Left ventricle myocardium inferior (tissue), 1 donor: ENCODE results near the gene SPECC1. TPM values are rescaled to one million over a fixed set of nuclear protein-coding genes. Genes with fewer than 3 reads are reported as not detected.
"Not testable (repeated sequence)": the region's sequence is repeated elsewhere in the genome, so short reads cannot be mapped to it uniquely, and the experiment has no call there.

Experiments
- DNase-seq: peaks from one replicate; pipeline ENCODE4 v3.0.0-alpha.2; 2020
- H3K27ac ChIP-seq: fragments of 200-600 bp; replicated peaks from 2 replicates; pipeline ENCODE4 v1.8.0; 2021
- H3K27me3 ChIP-seq: fragments of 200-600 bp; 2 replicates; pipeline ENCODE4 v1.8.0; 2021; ENCODE audit warnings: low read depth
- H3K36me3 ChIP-seq: fragments of 200-600 bp; 2 replicates; pipeline ENCODE4 v1.8.0; 2021
- H3K4me1 ChIP-seq: fragments of 200-600 bp; 2 replicates; pipeline ENCODE4 v1.8.0; 2021
- H3K4me3 ChIP-seq: fragments of 200-600 bp; 2 replicates; pipeline ENCODE4 v1.8.0; 2021; ENCODE audit warnings: mild to moderate bottlenecking, moderate library complexity
- H3K9me3 ChIP-seq: fragments of 200-600 bp; replicated peaks from 2 replicates; pipeline ENCODE4 v1.8.0; 2021
- CTCF ChIP-seq: fragments of 200-600 bp; IDR thresholded peaks from 2 replicates; pipeline ENCODE4 v1.8.0; 2021; ENCODE audit warnings: antibody characterized with exemption, mild to moderate bottlenecking, borderline replicate concordance
- intact Hi-C: fragments of 100-400 bp; cut with micrococcal nuclease; formaldehyde crosslinking; loops from one replicate; pipeline ENCODE4 v1.11.0; 2022
- long read RNA-seq: library from polyadenylated mRNA; unstranded; transcript quantifications from one replicate; pipeline ENCODE4 v2.0.0, GENCODE V29; 2021
- total RNA-seq: library from RNA; stranded (reverse); fragmentation: NEBNext Ultra II Directional; extraction: Animal tissue kit (Norgen Biotek cat#: 25700); gene quantifications from one replicate; pipeline ENCODE4 v1.2.1, GENCODE V29; 2021
- donor health status: DM: no; HTN: yes; CAD: no; lungs with severe emphysema.

The SPECC1 gene
- total RNA-seq = 10.6 TPM
- long read RNA-seq, partial matches to known transcripts = 0 of 2 reads
- long read RNA-seq, other reads (novel, unspliced or antisense) = 2 of 2 reads

GRCh38 chr17:20009302-20010098, at the start of gene SPECC1:
SPECC1 (plus strand) TSS chr17:20009359; CDS start chr17:20096652, 87,293 bp downstream.
- Histone ChIP-seq H3K4me1 (peaks cover 18% of the 10 kb centered on the region), H3K27me3 (peaks cover 79% of the 10 kb centered on the region), H3K36me3 (no peaks in the 10 kb centered on the region), H3K4me3 (peak within 1 kb of the TSS; percentile 87), H3K9me3 (no peaks in the 10 kb centered on the region), H3K27ac (peak within 1 kb of the TSS; percentile 87)
- intact Hi-C loops = no loop called here
- TF ChIP-seq CTCF = peak; percentile 99
- peak; percentile 84 for DNase-seq

- Histone ChIP-seq H3K4me1 (peaks cover 11% of the 10 kb centered on the region), H3K36me3 (peaks cover 63% of the 10 kb centered on the region)
- H3K4me3 ChIP-seq, H3K9me3 ChIP-seq, H3K27ac ChIP-seq, intact Hi-C loops, H3K27me3 ChIP-seq, DNase-seq: not testable (repeated sequence)
These were observed 46.2 kb upstream of the SPECC1 start for GRCh38 chr17:19962954-19963353.

- Histone ChIP-seq H3K27ac (no peak overlapping the region), H3K4me1 (peaks cover 45% of the 10 kb centered on the region), H3K4me3 (no peak overlapping the region), H3K36me3 (peaks cover 23% of the 10 kb centered on the region), H3K9me3 (no peaks in the 10 kb centered on the region), H3K27me3 (no peaks in the 10 kb centered on the region)
- DNase-seq = no peak
- no peak for TF ChIP-seq CTCF
- intact Hi-C loops = no loop called here
These were observed 36.0 kb upstream of the SPECC1 start for GRCh38 chr17:19973156-19973555.

- no peak for DNase-seq
- Histone ChIP-seq H3K27me3 (no peaks in the 10 kb centered on the region), H3K4me3 (no peak overlapping the region), H3K36me3 (peaks cover 12% of the 10 kb centered on the region), H3K9me3 (no peaks in the 10 kb centered on the region), H3K27ac (no peak overlapping the region), H3K4me1 (peaks cover 39% of the 10 kb centered on the region)
- no peak for TF ChIP-seq CTCF
- intact Hi-C loops = no loop called here
These were observed 33.6 kb upstream of the SPECC1 start for GRCh38 chr17:19975601-19976000.

GRCh38 chr17:19977293-19978208, 31.6 kb upstream of the SPECC1 start, which contains the start of gene AKAP10:
AKAP10 (minus strand) TSS chr17:19977828; CDS start chr17:19977679, 149 bp downstream.
- intact Hi-C loops = no loop called here
- Histone ChIP-seq H3K9me3 (no peaks in the 10 kb centered on the region), H3K27ac (peak within 1 kb of the TSS; percentile 95), H3K4me3 (peak within 1 kb of the TSS; percentile 99), H3K4me1 (peaks cover 39% of the 10 kb centered on the region), H3K27me3 (no peaks in the 10 kb centered on the region), H3K36me3 (peaks cover 6% of the 10 kb centered on the region)
- peak; percentile 96 for DNase-seq
- no peak for TF ChIP-seq CTCF
